ENCODE measurements around the gene IL22RA2.

- TF ChIP-seq CTCF (IDR thresholded peaks at IDR 0.05) (no peak), TCF7L2 (IDR thresholded peaks at IDR 0.05; ENCODE audit: low read depth, low read length) (no peak), POLR2AphosphoS5 (IDR thresholded peaks at IDR 0.05; ENCODE audit: low read depth, low read length) (no peak), SIN3A (IDR thresholded peaks at IDR 0.05; ENCODE audit: borderline replicate concordance, insufficient read depth, low read depth, low read length) (no peak)
Measured at GRCh38 chr6:137161949-137162348, 11.5 kb downstream of the IL22RA2 start.

Measured in Panc1 (cell line).